ENCODE results near the gene STX18.
"Not testable (repeated sequence)": the region's sequence is repeated elsewhere in the genome, so short reads cannot be mapped to it uniquely, and the experiment has no call there.

DNA sequence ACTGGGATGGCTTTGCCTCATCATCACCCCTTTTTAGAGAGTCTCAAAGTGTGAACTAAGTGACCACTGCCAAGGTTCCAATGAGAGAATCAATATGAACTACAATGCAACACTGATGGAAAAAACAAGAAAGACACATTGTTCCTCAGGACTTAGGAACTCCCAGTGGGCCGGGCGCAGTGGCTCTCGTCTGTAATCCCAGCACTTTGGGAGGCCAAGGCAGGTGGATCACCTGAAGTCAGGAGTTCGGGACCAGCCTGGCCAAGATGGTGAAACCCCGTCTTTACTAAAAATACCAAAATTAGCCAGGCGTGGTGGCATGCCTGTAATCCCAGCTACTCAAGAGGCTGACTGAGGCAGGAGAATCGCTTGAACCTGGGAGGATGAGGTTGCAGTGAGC, 119.7 kb downstream of the STX18 start:
- TF ChIP-seq, protein P1, sequence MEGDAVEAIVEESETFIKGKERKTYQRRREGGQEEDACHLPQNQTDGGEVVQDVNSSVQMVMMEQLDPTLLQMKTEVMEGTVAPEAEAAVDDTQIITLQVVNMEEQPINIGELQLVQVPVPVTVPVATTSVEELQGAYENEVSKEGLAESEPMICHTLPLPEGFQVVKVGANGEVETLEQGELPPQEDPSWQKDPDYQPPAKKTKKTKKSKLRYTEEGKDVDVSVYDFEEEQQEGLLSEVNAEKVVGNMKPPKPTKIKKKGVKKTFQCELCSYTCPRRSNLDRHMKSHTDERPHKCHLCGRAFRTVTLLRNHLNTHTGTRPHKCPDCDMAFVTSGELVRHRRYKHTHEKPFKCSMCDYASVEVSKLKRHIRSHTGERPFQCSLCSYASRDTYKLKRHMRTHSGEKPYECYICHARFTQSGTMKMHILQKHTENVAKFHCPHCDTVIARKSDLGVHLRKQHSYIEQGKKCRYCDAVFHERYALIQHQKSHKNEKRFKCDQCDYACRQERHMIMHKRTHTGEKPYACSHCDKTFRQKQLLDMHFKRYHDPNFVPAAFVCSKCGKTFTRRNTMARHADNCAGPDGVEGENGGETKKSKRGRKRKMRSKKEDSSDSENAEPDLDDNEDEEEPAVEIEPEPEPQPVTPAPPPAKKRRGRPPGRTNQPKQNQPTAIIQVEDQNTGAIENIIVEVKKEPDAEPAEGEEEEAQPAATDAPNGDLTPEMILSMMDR (conservative IDR thresholded peaks at IDR 0.05 in 1 of 2, IDR thresholded peaks at IDR 0.05 in 1 of 2; ENCODE audit: low read depth in 1 of 2, low read length in 2 of 2) = not testable (repeated sequence)
- TF ChIP-seq EZH2 (IDR thresholded peaks at IDR 0.05; ENCODE audit: low read length, missing control alignments) = not testable (repeated sequence)
